HepG2 (cell line): Measurements from ENCODE around the gene EPHA10. TPM values are rescaled to one million over a fixed set of nuclear protein-coding genes. Genes with fewer than 3 reads are reported as not detected.

Experiments used
- GFI1 ChIP-seq: sonication (generic); formaldehyde crosslinking; IDR thresholded peaks from 2 replicates; pipeline ENCODE4 v1.5.0; 2020; ENCODE audit warnings: missing genetic modification reagents, mild to moderate bottlenecking, borderline replicate concordance
- HCFC1 ChIP-seq: fragments of 150-350 bp; IDR thresholded peaks from 2 replicates; pipeline ENCODE4 v1.6.1; 2014; ENCODE audit warnings: low read depth, low read length
- HDAC1 ChIP-seq: sonication (generic); formaldehyde crosslinking; IDR thresholded peaks from 2 replicates; pipeline ENCODE4 v1.5.1; 2020; ENCODE audit warnings: mild to moderate bottlenecking, missing genetic modification reagents
- KDM2A ChIP-seq: sonication (generic); formaldehyde crosslinking; IDR thresholded peaks from 2 replicates; pipeline ENCODE4 v1.4.0; 2020; ENCODE audit warnings: low read depth, missing genetic modification reagents, borderline replicate concordance
- ZNF230 ChIP-seq: sonication (generic); formaldehyde crosslinking; IDR thresholded peaks from 2 replicates; pipeline ENCODE4 v1.4.0; 2020; ENCODE audit warnings: mild to moderate bottlenecking, missing genetic modification reagents
- ZNF3 ChIP-seq: IDR thresholded peaks from 2 replicates; pipeline ENCODE4 v1.7.0; 2017; ENCODE audit warnings: inconsistent platforms
- ZNF343 ChIP-seq: sonication (generic); formaldehyde crosslinking; IDR thresholded peaks from 2 replicates; pipeline ENCODE4 v1.4.0; 2020; ENCODE audit warnings: mild to moderate bottlenecking, missing genetic modification reagents
- ZNF652 ChIP-seq: IDR thresholded peaks from 2 replicates; pipeline ENCODE4 v1.6.1; 2016; ENCODE audit warnings: low read depth, borderline replicate concordance
- ZNF713 ChIP-seq: sonication (generic); formaldehyde crosslinking; IDR thresholded peaks from 2 replicates; pipeline ENCODE4 v1.4.0; 2020; ENCODE audit warnings: mild to moderate bottlenecking, missing genetic modification reagents
- ZNF879 ChIP-seq: sonication (generic); formaldehyde crosslinking; IDR thresholded peaks from 2 replicates; pipeline ENCODE4 v1.8.1; 2023; ENCODE audit warnings: missing genetic modification reagents
- polyA plus RNA-seq, 8 experiments: library from polyadenylated mRNA; depleted of rRNA in 3 of 8; stranded (reverse) in 7 of 8; unstranded in 1 of 8; fragments of >200 nt; fragmentation: Illumina TruSeq in 4 of 8; extraction: Trizol in 4 of 8; gene quantifications; 2 replicates each; pipeline versions ENCODE4 v1.2.1 to v1.2.3, GENCODE V29; 2011 to 2016; ENCODE audit warnings: low read depth in 4 of 8, missing spikeins in 1 of 8, mixed read lengths in 1 of 8; ENCODE audit not compliant: insufficient read depth in 1 of 8
- total RNA-seq, 5 experiments: library from RNA; depleted of rRNA; stranded (reverse); fragments of >200 nt; fragmentation: Illumina TruSeq; extraction: Trizol; gene quantifications; 2 replicates each; pipeline ENCODE4 v1.2.3, GENCODE V29; 2016; ENCODE audit warnings: low read depth in 1 of 5
- TF ChIP-seq, protein P1 (sequence below): sonication (generic); formaldehyde crosslinking; IDR thresholded peaks from 2 replicates; pipeline ENCODE4 v1.8.1; 2022; ENCODE audit warnings: mild to moderate bottlenecking, missing genetic modification reagents
- TF ChIP-seq, protein P2 (sequence below): sonication (generic); formaldehyde crosslinking; IDR thresholded peaks from 2 replicates; pipeline ENCODE4 v1.5.0; 2020; ENCODE audit warnings: mild to moderate bottlenecking, missing genetic modification reagents, borderline replicate concordance
- TF ChIP-seq, protein P3 (sequence below): sonication (generic); formaldehyde crosslinking; IDR thresholded peaks from 2 replicates; pipeline ENCODE4 v1.5.1; 2020; ENCODE audit warnings: mild to moderate bottlenecking, moderate library complexity, missing genetic modification reagents
- TF ChIP-seq, protein P4 (sequence below): sonication (generic); formaldehyde crosslinking; IDR thresholded peaks from 2 replicates; pipeline ENCODE4 v1.4.0; 2020; ENCODE audit warnings: mild to moderate bottlenecking, low read depth, missing genetic modification reagents
- TF ChIP-seq, protein P5 (sequence below), 2 experiments: sonication (generic) in 1 of 2; formaldehyde crosslinking in 1 of 2; IDR thresholded peaks; 2 replicates each; pipeline versions ENCODE4 v1.4.0 to v1.6.1; 2018 to 2020; ENCODE audit warnings: missing genetic modification reagents in 2 of 2, borderline replicate concordance in 1 of 2, low read depth in 1 of 2, mild to moderate bottlenecking in 1 of 2, missing biosample characterization in 1 of 2

The EPHA10 gene
- total and polyA plus RNA-seq, 2 of the 13 experiments (the other 11 are each of a cell fraction or from before 2014, with no cell fraction given) = 0.11 to 0.58 TPM

DNA sequence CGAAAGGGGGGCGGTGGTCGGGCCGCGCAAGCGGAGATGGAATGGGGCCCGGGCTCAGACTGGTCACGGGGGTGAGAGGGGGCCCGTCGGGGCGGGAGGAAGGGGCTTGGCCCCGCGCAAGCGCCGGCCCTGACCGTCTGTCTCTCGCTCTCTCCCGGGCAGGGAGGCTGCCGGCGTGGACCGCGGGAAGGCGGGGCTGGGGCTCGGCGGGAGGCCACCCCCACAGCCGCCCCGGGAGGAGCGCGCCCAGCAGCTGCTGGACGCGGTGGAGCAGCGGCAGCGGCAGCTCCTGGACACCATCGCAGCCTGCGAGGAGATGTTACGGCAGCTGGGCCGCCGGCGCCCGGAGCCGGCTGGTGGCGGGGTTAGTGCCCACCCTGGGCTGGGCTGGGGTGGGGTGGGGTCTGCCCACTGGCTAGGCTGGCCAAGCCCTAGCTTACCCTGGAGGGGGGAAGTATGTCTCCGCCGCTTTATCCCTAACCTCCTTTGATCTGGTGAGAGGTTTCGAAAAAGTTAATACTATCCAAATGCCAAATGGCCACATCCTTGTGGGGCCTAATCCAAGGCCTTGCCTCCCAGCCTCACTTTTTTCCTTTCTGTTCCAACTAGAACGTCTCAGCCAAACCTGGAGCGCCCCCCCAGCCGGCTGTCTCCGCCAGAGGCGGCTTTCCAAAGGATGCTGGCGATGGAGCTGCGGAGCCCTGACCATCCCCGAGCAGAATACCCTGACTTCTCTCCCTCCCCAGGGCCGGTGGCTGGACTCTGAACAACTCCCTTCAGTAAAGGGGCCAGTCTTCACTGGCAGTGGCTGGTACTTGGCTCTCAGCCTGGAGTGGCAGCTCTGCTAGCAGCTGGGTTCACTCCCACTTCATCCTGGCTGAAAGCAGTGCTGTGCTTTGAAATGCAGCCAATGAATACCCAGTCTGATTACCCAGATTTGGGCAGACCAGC lies 43.7 kb upstream of the EPHA10 start (continued):
- TF ChIP-seq ZNF343 (CRISPR knock-in tag) (peak; percentile 74), ZNF879 (0 out of 2 replicates have a peak, but pooled peaks have one; percentile 52), ZNF713 (peak; percentile 87; the same call in 1 of the 2 replicates), KDM2A (CRISPR knock-in tag) (peak; percentile 60), HCFC1 (no peak), ZNF3 (CRISPR knock-in tag) (no peak), ZNF652 (no peak), HDAC1 (CRISPR knock-in tag) (peak; percentile 19; the same call in 1 of the 2 replicates), ZNF230 (CRISPR knock-in tag) (peak; percentile 38; the same call in 1 of the 2 replicates), GFI1 (CRISPR knock-in tag) (0 out of 2 replicates have a peak, but pooled peaks have one; percentile 5)
- TF ChIP-seq, protein P1, sequence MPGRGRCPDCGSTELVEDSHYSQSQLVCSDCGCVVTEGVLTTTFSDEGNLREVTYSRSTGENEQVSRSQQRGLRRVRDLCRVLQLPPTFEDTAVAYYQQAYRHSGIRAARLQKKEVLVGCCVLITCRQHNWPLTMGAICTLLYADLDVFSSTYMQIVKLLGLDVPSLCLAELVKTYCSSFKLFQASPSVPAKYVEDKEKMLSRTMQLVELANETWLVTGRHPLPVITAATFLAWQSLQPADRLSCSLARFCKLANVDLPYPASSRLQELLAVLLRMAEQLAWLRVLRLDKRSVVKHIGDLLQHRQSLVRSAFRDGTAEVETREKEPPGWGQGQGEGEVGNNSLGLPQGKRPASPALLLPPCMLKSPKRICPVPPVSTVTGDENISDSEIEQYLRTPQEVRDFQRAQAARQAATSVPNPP (CRISPR knock-in tag) = no peak
- TF ChIP-seq, protein P2, sequence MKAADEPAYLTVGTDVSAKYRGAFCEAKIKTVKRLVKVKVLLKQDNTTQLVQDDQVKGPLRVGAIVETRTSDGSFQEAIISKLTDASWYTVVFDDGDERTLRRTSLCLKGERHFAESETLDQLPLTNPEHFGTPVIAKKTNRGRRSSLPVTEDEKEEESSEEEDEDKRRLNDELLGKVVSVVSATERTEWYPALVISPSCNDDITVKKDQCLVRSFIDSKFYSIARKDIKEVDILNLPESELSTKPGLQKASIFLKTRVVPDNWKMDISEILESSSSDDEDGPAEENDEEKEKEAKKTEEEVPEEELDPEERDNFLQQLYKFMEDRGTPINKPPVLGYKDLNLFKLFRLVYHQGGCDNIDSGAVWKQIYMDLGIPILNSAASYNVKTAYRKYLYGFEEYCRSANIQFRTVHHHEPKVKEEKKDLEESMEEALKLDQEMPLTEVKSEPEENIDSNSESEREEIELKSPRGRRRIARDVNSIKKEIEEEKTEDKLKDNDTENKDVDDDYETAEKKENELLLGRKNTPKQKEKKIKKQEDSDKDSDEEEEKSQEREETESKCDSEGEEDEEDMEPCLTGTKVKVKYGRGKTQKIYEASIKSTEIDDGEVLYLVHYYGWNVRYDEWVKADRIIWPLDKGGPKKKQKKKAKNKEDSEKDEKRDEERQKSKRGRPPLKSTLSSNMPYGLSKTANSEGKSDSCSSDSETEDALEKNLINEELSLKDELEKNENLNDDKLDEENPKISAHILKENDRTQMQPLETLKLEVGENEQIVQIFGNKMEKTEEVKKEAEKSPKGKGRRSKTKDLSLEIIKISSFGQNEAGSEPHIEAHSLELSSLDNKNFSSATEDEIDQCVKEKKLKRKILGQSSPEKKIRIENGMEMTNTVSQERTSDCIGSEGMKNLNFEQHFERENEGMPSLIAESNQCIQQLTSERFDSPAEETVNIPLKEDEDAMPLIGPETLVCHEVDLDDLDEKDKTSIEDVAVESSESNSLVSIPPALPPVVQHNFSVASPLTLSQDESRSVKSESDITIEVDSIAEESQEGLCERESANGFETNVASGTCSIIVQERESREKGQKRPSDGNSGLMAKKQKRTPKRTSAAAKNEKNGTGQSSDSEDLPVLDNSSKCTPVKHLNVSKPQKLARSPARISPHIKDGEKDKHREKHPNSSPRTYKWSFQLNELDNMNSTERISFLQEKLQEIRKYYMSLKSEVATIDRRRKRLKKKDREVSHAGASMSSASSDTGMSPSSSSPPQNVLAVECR = peak; percentile 23; the same call in 1 of the 2 replicates
- TF ChIP-seq, protein P3, sequence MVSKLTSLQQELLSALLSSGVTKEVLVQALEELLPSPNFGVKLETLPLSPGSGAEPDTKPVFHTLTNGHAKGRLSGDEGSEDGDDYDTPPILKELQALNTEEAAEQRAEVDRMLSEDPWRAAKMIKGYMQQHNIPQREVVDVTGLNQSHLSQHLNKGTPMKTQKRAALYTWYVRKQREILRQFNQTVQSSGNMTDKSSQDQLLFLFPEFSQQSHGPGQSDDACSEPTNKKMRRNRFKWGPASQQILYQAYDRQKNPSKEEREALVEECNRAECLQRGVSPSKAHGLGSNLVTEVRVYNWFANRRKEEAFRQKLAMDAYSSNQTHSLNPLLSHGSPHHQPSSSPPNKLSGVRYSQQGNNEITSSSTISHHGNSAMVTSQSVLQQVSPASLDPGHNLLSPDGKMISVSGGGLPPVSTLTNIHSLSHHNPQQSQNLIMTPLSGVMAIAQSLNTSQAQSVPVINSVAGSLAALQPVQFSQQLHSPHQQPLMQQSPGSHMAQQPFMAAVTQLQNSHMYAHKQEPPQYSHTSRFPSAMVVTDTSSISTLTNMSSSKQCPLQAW = peak; percentile 15; the same call in 1 of the 2 replicates
- TF ChIP-seq, protein P4, sequence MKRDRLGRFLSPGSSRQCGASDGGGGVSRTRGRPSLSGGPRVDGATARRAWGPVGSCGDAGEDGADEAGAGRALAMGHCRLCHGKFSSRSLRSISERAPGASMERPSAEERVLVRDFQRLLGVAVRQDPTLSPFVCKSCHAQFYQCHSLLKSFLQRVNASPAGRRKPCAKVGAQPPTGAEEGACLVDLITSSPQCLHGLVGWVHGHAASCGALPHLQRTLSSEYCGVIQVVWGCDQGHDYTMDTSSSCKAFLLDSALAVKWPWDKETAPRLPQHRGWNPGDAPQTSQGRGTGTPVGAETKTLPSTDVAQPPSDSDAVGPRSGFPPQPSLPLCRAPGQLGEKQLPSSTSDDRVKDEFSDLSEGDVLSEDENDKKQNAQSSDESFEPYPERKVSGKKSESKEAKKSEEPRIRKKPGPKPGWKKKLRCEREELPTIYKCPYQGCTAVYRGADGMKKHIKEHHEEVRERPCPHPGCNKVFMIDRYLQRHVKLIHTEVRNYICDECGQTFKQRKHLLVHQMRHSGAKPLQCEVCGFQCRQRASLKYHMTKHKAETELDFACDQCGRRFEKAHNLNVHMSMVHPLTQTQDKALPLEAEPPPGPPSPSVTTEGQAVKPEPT (CRISPR knock-in tag) = 0 out of 2 replicates have a peak, but pooled peaks have one; percentile 31
- TF ChIP-seq, protein P5, sequence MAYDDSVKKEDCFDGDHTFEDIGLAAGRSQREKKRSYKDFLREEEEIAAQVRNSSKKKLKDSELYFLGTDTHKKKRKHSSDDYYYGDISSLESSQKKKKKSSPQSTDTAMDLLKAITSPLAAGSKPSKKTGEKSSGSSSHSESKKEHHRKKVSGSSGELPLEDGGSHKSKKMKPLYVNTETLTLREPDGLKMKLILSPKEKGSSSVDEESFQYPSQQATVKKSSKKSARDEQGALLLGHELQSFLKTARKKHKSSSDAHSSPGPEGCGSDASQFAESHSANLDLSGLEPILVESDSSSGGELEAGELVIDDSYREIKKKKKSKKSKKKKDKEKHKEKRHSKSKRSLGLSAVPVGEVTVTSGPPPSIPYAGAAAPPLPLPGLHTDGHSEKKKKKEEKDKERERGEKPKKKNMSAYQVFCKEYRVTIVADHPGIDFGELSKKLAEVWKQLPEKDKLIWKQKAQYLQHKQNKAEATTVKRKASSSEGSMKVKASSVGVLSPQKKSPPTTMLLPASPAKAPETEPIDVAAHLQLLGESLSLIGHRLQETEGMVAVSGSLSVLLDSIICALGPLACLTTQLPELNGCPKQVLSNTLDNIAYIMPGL (CRISPR knock-in tag; IDR thresholded peaks at IDR 0.05; ENCODE audit: borderline replicate concordance in 1 of 2, low read depth in 1 of 2) = peak in 1 of 2 experiments; percentile 45; a peak in 1 of 4 replicates
